ENCODE data around the gene MOBP.

The MOBP gene

GRCh38 chr3:39548282-39548681 is 80.8 kb downstream of the MOBP start:
- DNase-seq = no peak

DNA sequence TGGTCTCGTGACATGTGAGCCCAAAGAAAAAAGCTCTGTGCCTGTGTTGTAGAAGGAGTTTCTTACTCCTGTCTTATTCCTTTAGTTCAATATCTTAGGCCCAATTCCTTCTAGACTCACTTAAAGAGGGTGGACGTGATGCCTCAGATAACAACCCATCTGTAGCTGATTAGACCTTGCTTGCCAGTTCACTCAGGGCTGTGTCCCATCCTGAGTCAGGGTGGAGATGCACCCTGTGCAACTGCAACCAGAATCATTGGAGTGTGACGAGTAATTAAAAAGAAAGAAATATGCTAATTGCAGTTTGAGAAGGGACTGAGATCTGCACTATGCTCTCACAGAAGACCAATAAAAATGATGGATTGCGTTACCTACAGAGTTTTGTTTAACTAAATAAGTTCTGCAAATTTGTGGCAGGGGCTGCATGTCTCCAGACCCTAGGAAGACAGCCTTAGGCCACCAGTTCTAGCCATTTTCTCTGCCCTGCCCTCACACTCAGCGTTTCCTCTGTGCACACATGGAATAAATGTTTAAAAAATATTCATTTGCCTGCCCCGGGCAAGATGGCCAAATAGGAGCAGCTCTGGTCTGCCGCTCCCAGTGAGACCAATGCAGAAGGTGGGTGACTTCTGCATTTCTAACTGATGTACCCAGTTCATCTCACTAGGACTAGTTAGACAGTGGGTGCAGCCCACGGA is 83.0 kb downstream of the MOBP start:
- no peak for DNase-seq
